Measurements from ENCODE around the gene AP2A2.

AP2A2 gene

DNA sequence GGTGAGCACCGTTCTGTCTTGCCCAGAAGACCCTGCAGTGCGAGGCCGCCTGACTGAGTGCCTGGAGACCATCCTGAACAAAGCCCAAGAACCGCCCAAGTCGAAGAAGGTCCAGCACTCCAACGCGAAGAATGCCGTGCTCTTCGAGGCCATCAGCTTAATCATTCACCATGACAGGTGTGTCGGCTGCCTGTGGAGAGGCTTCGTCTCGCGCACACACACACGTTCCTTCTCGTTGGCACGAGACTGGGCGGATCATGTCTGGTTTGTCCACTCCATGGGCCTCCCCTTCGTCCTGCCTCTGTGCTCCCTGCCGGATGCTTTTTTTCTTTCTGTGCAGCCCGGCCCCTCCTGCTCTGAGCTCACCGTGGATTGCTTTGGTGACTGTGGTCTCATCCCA is 59.7 kb downstream of the AP2A2 start:
- no peak for DNase-seq (ENCODE audit: extremely low read depth, low read depth)
- TF ChIP-seq, protein P1, sequence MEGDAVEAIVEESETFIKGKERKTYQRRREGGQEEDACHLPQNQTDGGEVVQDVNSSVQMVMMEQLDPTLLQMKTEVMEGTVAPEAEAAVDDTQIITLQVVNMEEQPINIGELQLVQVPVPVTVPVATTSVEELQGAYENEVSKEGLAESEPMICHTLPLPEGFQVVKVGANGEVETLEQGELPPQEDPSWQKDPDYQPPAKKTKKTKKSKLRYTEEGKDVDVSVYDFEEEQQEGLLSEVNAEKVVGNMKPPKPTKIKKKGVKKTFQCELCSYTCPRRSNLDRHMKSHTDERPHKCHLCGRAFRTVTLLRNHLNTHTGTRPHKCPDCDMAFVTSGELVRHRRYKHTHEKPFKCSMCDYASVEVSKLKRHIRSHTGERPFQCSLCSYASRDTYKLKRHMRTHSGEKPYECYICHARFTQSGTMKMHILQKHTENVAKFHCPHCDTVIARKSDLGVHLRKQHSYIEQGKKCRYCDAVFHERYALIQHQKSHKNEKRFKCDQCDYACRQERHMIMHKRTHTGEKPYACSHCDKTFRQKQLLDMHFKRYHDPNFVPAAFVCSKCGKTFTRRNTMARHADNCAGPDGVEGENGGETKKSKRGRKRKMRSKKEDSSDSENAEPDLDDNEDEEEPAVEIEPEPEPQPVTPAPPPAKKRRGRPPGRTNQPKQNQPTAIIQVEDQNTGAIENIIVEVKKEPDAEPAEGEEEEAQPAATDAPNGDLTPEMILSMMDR (IDR thresholded peaks at IDR 0.05; ENCODE audit: low read depth, low read length), result no peak

DNA sequence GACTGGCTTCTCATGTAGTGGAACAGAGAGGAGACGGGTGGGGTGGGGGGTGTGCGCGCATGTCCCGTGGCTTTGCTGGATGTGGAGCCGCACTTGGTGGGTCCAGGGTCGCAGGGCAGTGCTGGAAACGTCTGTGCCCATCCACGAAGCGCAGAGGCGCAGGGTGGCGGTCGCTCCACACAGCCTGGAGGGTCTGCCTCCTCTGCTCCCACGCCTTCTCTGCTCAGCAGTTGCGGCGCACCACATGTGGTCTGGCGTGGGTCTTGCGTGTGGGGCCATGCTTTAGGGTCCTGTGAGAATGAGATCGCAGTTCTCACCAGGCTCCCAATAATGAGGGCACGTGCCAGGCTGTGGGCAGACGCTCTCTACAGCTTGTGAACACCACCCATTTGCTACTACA is 60.2 kb downstream of the AP2A2 start:
- no peak for DNase-seq (ENCODE audit: extremely low read depth, low read depth)
- TF ChIP-seq, protein P1 (IDR thresholded peaks at IDR 0.05; ENCODE audit: low read depth, low read length), result no peak

GRCh38 chr11:986270-986951 is 60.7 kb downstream of the AP2A2 start:
- DNase-seq (ENCODE audit: extremely low read depth, low read depth), result no peak
- TF ChIP-seq, protein P1 (IDR thresholded peaks at IDR 0.05; ENCODE audit: low read depth, low read length), result no peak

DNA sequence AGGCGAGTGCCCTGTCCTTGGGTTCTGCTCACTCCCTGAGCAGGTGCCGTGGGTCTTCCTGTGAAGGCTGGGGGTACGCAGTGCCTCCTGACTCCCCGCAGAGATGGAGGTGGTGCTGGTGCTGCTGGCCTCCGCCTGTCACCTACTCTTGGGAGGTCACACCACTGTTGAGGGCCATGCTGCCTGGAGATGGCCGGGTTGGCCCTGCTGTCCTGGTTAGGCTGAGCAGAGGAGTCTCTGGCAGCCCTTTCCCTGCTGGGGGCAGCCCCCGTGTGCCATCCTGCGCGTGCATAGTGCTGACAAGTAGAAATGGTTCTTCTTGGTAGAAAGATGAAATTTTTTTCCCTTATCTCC is 61.3 kb downstream of the AP2A2 start:
- TF ChIP-seq, protein P1 (IDR thresholded peaks at IDR 0.05; ENCODE audit: low read depth, low read length), result no peak
- DNase-seq (ENCODE audit: extremely low read depth, low read depth), result no peak

- TF ChIP-seq, protein P1 (IDR thresholded peaks at IDR 0.05; ENCODE audit: low read depth, low read length), result no peak
- DNase-seq (ENCODE audit: extremely low read depth, low read depth), result no peak
Measured at GRCh38 chr11:987671-988070, 62.0 kb downstream of the AP2A2 start.

GRCh38 chr11:990101-990500 is 64.4 kb downstream of the AP2A2 start:
- TF ChIP-seq, protein P1 (IDR thresholded peaks at IDR 0.05; ENCODE audit: low read depth, low read length), result no peak
- no peak for DNase-seq (ENCODE audit: extremely low read depth, low read depth)

GRCh38 chr11:991034-991433 is 65.4 kb downstream of the AP2A2 start:
- TF ChIP-seq, protein P1 (IDR thresholded peaks at IDR 0.05; ENCODE audit: low read depth, low read length), result no peak
- DNase-seq (ENCODE audit: extremely low read depth, low read depth), result no peak

All from AG09319 (cell line).